HCT116 (cell line): ENCODE data around the gene RAD17. TPM values are rescaled to one million over a fixed set of nuclear protein-coding genes. Genes with fewer than 3 reads are reported as not detected.
"Not testable (repeated sequence)": the region's sequence is repeated elsewhere in the genome, so short reads cannot be mapped to it uniquely, and the experiment has no call there.

Experiments used
- ATAC-seq: fragments of 200-7000 bp; cut with Tn5 transposase; 2 replicates; pipeline ENCODE4 v1.9.1; 2020; ENCODE audit warnings: mild to moderate bottlenecking, moderate library complexity
- BruUV-seq: library from RNA; stranded (reverse); fragments of 400-500 nt; replicated peaks from 2 replicates; lab custom pipeline; 2021; lab: Mats Ljungman, UMichigan
- CTCF ChIA-PET: fragments of 300-600 bp; sonication (Branson Sonifier 250); formaldehyde crosslinking; loops from one replicate; lab custom pipeline; 2021; ENCODE audit warnings: antibody characterized with exemption; lab: Charles Lee
- POLR2A ChIA-PET: fragments of 300-600, 350-600 bp; sonication (Branson Sonifier 250); formaldehyde crosslinking; loops from one replicate; lab custom pipeline; 2021; ENCODE audit warnings: antibody characterized with exemption; lab: Charles Lee
- RAD21 ChIA-PET, 2 experiments: fragments of 300-600 bp; sonication (Branson Sonifier 250); formaldehyde crosslinking; loops; one replicate each; lab custom pipeline; 2023; ENCODE audit warnings: low total read pairs in 2 of 2; ENCODE audit not compliant: uncharacterized antibody in 2 of 2, unreplicated experiment in 2 of 2, low non-redundant PET in 1 of 2; lab: Charles Lee
- DNase-seq: peaks from one replicate; pipeline ENCODE4 v3.0.0-alpha.2; 2010; ENCODE audit warnings: low read depth, low spot score
- H2AFZ ChIP-seq: fragments of 200-600 bp; shearing (Covaris generic), sonication (generic); 2 replicates; pipeline ENCODE4 v1.6.1; 2017; ENCODE audit warnings: low read depth, mixed run types, mixed read lengths, antibody characterized with exemption, low read length; ENCODE audit not compliant: poor library complexity, severe bottlenecking
- H3K27ac ChIP-seq: 2 replicates; pipeline ENCODE4 v1.5.1; 2012; ENCODE audit warnings: low read depth, low read length
- H3K27me3 ChIP-seq: fragments of 200-600 bp; sonication (generic); 2 replicates; pipeline ENCODE4 v1.6.1; 2016; ENCODE audit warnings: mixed run types, low read length, mixed read lengths; ENCODE audit not compliant: insufficient read depth
- H3K36me3 ChIP-seq, 2 experiments: fragments of 200-500 bp in 1 of 2; fragments of 200-600 bp in 1 of 2; sonication (Bioruptor generic) in 1 of 2; sonication (generic) in 1 of 2; 2 replicates each; pipeline versions ENCODE4 v1.5.1 to v1.6.1; 2014 to 2016; ENCODE audit warnings: low read length in 2 of 2, inconsistent platforms in 1 of 2, mixed read lengths in 1 of 2, mixed run types in 1 of 2; ENCODE audit not compliant: insufficient read depth in 2 of 2, control insufficient read depth in 1 of 2
- H3K4me1 ChIP-seq, 2 experiments: fragments of 200-600 bp in 1 of 2; sonication (generic) in 1 of 2; 2 replicates each; pipeline versions ENCODE4 v1.5.1 to v1.6.1; 2012 to 2017; ENCODE audit warnings: low read length in 2 of 2, inconsistent platforms in 1 of 2, mild to moderate bottlenecking in 1 of 2, mixed read lengths in 1 of 2, mixed run types in 1 of 2, moderate library complexity in 1 of 2; ENCODE audit not compliant: insufficient read depth in 2 of 2, control insufficient read depth in 1 of 2
- H3K4me2 ChIP-seq: fragments of 200-600 bp; sonication (generic); 2 replicates; pipeline ENCODE4 v1.6.1; 2017; ENCODE audit warnings: mixed run types, low read length, mixed read lengths
- H3K4me3 ChIP-seq, 2 experiments: fragments of 200-600 bp in 1 of 2; sonication (generic) in 1 of 2; replicated peaks in 1 of 2; 2 replicates each; pipeline ENCODE4 v1.5.1; 2011 to 2016; ENCODE audit warnings: low read length in 2 of 2, control low read depth in 1 of 2, low read depth in 1 of 2, mild to moderate bottlenecking in 1 of 2, mixed read lengths in 1 of 2, mixed run types in 1 of 2
- H3K79me2 ChIP-seq: fragments of 200-600 bp; sonication (generic); 2 replicates; pipeline ENCODE4 v1.6.1; 2017; ENCODE audit warnings: mild to moderate bottlenecking, mixed run types, low read length, moderate library complexity, mixed read lengths; ENCODE audit not compliant: insufficient read depth
- H3K9ac ChIP-seq: fragments of 200-600 bp; sonication (generic); 2 replicates; pipeline ENCODE4 v1.6.1; 2016; ENCODE audit warnings: low read length, mixed read lengths
- H3K9me2 ChIP-seq: fragments of 200-600 bp; sonication (generic), shearing (Covaris generic); 2 replicates; pipeline ENCODE4 v1.6.1; 2017; ENCODE audit warnings: mixed run types, mild to moderate bottlenecking, moderate library complexity; ENCODE audit not compliant: insufficient read depth
- H3K9me3 ChIP-seq, 2 experiments: fragments of 200-500 bp in 1 of 2; fragments of 200-600 bp in 1 of 2; sonication (Bioruptor generic) in 1 of 2; sonication (generic) in 1 of 2; 2 replicates each; pipeline ENCODE4 v1.6.1; 2014 to 2017; ENCODE audit warnings: low read length in 2 of 2, mixed read lengths in 2 of 2, inconsistent platforms in 1 of 2, low read depth in 1 of 2, mild to moderate bottlenecking in 1 of 2, mixed run types in 1 of 2, moderate library complexity in 1 of 2; ENCODE audit not compliant: control insufficient read depth in 1 of 2, insufficient read depth in 1 of 2
- H4K20me1 ChIP-seq: fragments of 200-600 bp; sonication (generic), shearing (Covaris generic); 2 replicates; pipeline ENCODE4 v1.6.1; 2017; ENCODE audit warnings: mixed run types, mild to moderate bottlenecking, moderate library complexity; ENCODE audit not compliant: insufficient read depth
- ATF3 ChIP-seq: IDR thresholded peaks from 2 replicates; pipeline ENCODE4 v1.6.1; 2012
- CTCF ChIP-seq, 3 experiments: fragments of 200-600 bp in 1 of 3; sonication (generic) in 1 of 3; IDR thresholded peaks in 2 of 3; conservative IDR thresholded peaks in 1 of 3; 2 replicates each; pipeline ENCODE4 v1.5.1; 2012 to 2017; ENCODE audit warnings: low read depth in 2 of 3, low read length in 2 of 3, antibody characterized with exemption in 1 of 3, borderline replicate concordance in 1 of 3, control low read depth in 1 of 3, mild to moderate bottlenecking in 1 of 3, mixed read lengths in 1 of 3, mixed run types in 1 of 3, moderate library complexity in 1 of 3; ENCODE audit not compliant: insufficient read depth in 1 of 3
- EZH2 ChIP-seq: fragments of 200-600 bp; sonication (generic); IDR thresholded peaks from 2 replicates; pipeline ENCODE4 v1.6.1; 2017; ENCODE audit warnings: antibody characterized with exemption, mixed run types
- JUND ChIP-seq: IDR thresholded peaks from 2 replicates; pipeline ENCODE4 v1.6.1; 2012
- POLR2A ChIP-seq: IDR thresholded peaks from 2 replicates; pipeline ENCODE4 v1.7.0; 2011; ENCODE audit warnings: borderline replicate concordance; ENCODE audit not compliant: insufficient read depth, insufficient read length; ENCODE audit errors: extremely low read depth
- RAD21 ChIP-seq: IDR thresholded peaks from 2 replicates; pipeline ENCODE4 v1.6.1; 2012; ENCODE audit warnings: low read depth, mild to moderate bottlenecking
- SP1 ChIP-seq: IDR thresholded peaks from 2 replicates; pipeline ENCODE4 v1.6.1; 2012; ENCODE audit warnings: low read depth
- SRF ChIP-seq: IDR thresholded peaks from 2 replicates; pipeline ENCODE4 v1.6.1; 2012; ENCODE audit warnings: low read depth
- TCF7L2 ChIP-seq: IDR thresholded peaks from 2 replicates; pipeline ENCODE4 v1.7.0; 2011; ENCODE audit warnings: borderline replicate concordance, inconsistent platforms; ENCODE audit not compliant: insufficient read depth, insufficient read length; ENCODE audit errors: extremely low read depth
- YY1 ChIP-seq: IDR thresholded peaks from 2 replicates; pipeline ENCODE4 v1.6.1; 2011; ENCODE audit warnings: low read length, low read depth, moderate library complexity, mild to moderate bottlenecking; ENCODE audit not compliant: insufficient replicate concordance; ENCODE audit errors: extremely low read depth
- ZFX ChIP-seq: fragments of 450-650 bp; IDR thresholded peaks from 2 replicates; pipeline ENCODE4 v1.6.1; 2017
- ZNF274 ChIP-seq: fragments of 200-500 bp; sonication (Bioruptor generic); IDR thresholded peaks from 2 replicates; pipeline ENCODE4 v1.6.1; 2014; ENCODE audit warnings: mild to moderate bottlenecking, low read depth, low read length, inconsistent platforms
- intact Hi-C: fragments of 100-400 bp; cut with micrococcal nuclease; formaldehyde crosslinking; loops from 2 replicates; pipeline ENCODE4 v1.10.0; 2022
- total RNA-seq: library from RNA; stranded (reverse); gene quantifications from one replicate; pipeline ENCODE4 v1.2.1, GENCODE V29; 2021; ENCODE audit not compliant: unreplicated experiment

Gene RAD17
- total RNA-seq, 1 experiment from 2014 or later = 29.0 TPM

GRCh38 chr5:69432412-69433206, 63.0 kb downstream of the RAD17 start (continued):
- TF ChIP-seq CTCF (IDR thresholded peaks at IDR 0.05 in 2 of 3, conservative IDR thresholded peaks at IDR 0.05 in 1 of 3; ENCODE audit: borderline replicate concordance in 1 of 3, insufficient read depth in 1 of 3, low read depth in 2 of 3, low read length in 2 of 3) (no peak), ATF3 (no peak), POLR2A (no peak), TCF7L2 (no peak), RAD21 (no peak), ZFX (no peak), ZNF274 (no peak), YY1 (no peak), JUND (no peak), EZH2 (no peak), SRF (no peak), SP1 (no peak)

GRCh38 chr5:69435276-69435884, 65.8 kb downstream of the RAD17 start:
- not testable (repeated sequence) for BruUV-seq

More at GRCh38 chr5:69435276-69435884, 65.8 kb downstream of the RAD17 start:
- intact Hi-C loops, H3K9me3 ChIP-seq, H2AFZ ChIP-seq, H3K4me3 ChIP-seq, H3K79me2 ChIP-seq, ATAC-seq, CTCF ChIA-PET, H3K27me3 ChIP-seq, H3K27ac ChIP-seq, H3K4me2 ChIP-seq, H3K9ac ChIP-seq, POLR2A ChIA-PET, H4K20me1 ChIP-seq, RAD21 ChIA-PET, H3K36me3 ChIP-seq, DNase-seq, H3K4me1 ChIP-seq, H3K9me2 ChIP-seq: not testable (repeated sequence)
